Frontal cortex (tissue), 4 donors: Measurements from ENCODE around the gene PARN. TPM values are rescaled to one million over a fixed set of nuclear protein-coding genes. Genes with fewer than 3 reads are reported as not detected.
"Not testable (repeated sequence)": the region's sequence is repeated elsewhere in the genome, so short reads cannot be mapped to it uniquely, and the experiment has no call there.

Experiments
- DNase-seq, 2 donors: peaks; one replicate each; pipeline ENCODE4 v3.0.0; 2012; ENCODE audit warnings: low spot score in 2 of 2
- FAIRE-seq: peaks from 2 replicates; lab custom pipeline; 2012; peaks lifted over from hg19 to GRCh38; lab: Jason Lieb, UNC
- total RNA-seq: library from RNA; depleted of rRNA; stranded (reverse); fragments of >200 nt; gene quantifications from one replicate; pipeline ENCODE4 v1.2.3, GENCODE V29; 2014
- donor health status: control.
- donor health status: control.
- donor health status: control.

The PARN gene
- total RNA-seq, 1 donor from 2014 or later: 30.2 TPM

DNA sequence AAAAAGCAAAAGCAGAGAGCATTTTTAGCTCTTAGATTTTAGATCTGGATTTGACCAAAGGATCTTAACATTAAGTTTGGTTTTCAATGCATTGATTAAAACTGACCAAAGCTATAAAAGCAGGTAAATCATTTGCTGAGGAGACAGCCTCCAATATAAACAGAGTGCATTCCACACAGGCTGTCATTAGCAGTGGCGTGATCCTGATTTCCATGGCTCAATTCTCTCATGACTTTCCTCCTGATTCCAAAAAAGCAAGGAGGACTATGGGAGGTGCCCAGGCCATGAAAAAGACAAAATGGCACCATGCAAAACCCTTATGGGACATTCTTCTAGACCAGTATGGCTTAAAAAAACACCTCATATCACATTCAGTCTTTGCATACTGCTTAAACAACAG, 53.5 kb downstream of the PARN start:
- FAIRE-seq (no peak), DNase-seq (no peak)

DNA sequence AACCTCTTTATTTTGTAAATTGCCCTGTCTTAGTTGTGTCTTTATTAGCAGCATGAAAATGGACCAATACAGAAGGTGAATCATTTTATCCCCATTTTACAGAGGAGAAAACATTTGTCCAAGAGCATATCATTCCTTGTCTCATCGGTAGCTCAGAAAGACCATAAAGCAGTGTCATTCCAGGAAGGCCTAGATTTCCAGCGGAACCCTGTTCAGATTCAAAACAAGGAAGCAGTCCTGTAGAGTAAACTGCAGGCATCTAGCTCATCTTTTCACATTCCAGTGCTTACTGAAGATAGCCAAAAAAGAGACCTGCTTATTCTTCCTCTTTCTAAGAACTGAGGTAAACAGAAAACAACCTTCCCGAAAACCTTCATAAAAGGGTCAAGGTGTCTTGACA, 54.0 kb downstream of the PARN start:
- DNase-seq: no peak
- no peak for FAIRE-seq

- not testable (repeated sequence) for FAIRE-seq, DNase-seq
Observed at GRCh38 chr16:14574698-14575415, 55.2 kb downstream of the PARN start.

DNA sequence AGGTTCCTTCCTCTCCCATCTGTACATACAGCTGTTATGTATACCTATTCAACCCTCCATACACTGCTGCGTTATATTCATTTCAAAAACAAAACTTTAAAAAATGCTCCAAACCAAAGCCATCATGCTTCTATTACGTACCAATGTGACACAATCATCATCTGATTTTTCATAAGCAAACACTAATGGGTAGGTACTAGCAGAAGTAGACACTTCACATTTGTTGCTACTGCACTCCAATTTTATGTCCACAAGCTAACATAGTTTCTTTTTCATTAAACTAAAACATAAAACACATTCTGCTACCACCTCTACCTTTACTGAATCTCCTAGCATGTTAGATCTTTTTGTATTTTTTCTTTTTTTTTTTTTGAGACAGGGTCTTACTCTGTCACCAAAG, 57.5 kb downstream of the PARN start:
- FAIRE-seq (no peak), DNase-seq (no peak)

DNA sequence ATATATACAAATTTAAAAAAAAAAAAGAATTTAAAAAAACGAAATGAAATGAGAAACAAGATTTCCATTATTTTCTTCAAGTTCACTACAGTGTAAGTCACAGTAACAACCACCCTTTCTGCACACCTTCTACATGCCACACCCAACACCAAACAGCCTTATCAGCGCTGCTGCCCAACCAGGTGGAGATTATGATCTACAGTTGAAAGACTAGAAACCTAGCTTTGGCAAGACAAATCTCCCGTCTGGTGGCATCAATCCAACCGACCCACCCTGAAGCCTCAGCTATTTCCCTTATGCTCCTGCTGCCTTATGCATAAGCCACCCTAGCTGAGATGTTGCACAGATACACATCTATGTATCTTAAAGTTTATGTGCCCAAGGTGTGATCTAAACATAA, 60.8 kb downstream of the PARN start:
- no peak for FAIRE-seq
- no peak for DNase-seq

DNA sequence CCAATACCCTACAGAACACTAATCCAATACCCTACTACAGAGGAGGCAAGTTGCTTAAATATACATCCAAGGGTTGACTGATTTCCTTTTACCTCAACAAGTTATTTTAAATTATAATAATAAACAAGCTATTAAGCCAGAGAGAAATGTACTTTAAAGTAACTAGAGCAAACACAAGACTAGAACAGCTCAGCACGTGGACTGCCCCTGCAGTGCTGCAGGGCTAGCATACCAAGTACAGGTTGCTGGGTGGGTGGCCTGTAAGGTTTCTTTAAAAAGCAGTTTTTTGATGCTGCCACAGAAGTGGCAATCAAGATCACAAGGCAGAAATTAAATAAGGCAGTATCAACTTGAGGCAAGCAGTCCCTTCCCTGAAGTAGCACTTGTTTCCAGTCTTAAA, 63.5 kb downstream of the PARN start:
- DNase-seq (no peak), FAIRE-seq (no peak)

DNA sequence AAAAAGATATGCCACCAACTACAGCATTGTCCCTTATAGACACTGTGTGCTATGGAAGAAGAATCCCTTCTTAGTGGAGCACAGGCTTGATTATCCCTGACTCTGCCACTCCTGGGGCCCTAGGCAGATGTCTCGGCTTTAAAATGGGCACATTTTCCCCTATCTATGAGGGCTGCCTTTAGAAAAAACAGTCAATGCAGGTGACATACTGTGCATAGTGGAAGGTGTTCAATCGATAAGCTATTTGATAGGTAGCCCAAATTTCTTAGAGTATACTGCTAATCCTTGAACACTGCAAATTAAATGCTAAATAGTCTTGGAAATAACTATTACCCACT, 64.4 kb downstream of the PARN start:
- DNase-seq: no peak
- no peak for FAIRE-seq

- FAIRE-seq (no peak), DNase-seq (no peak)
Observed at GRCh38 chr16:14564861-14565687, 65.0 kb downstream of the PARN start.

- no peak for FAIRE-seq
- no peak for DNase-seq
Observed at GRCh38 chr16:14564323-14564722, 65.7 kb downstream of the PARN start.

- DNase-seq (no peak), FAIRE-seq (no peak)
Observed at GRCh38 chr16:14562691-14563491, 67.2 kb downstream of the PARN start.

DNA sequence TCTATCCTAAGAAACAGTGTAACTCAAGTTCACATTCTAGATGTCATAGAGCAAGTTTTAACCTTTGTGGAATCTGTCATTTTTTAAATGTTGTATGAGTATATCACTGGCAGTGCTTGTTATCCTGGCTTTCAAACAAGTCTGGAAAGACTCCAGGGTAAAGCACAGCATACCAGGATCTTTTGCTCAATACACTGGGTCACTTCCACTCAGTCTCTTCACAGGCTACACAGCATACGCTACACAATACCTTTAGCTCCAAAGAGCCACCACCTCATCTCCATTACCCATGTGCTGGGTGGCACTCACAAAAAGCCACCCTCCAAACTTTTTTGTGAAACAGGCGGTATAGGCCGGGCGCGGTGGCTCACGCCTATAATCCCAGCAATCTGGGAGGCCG, 69.5 kb downstream of the PARN start:
- no peak for FAIRE-seq
- no peak for DNase-seq

DNA sequence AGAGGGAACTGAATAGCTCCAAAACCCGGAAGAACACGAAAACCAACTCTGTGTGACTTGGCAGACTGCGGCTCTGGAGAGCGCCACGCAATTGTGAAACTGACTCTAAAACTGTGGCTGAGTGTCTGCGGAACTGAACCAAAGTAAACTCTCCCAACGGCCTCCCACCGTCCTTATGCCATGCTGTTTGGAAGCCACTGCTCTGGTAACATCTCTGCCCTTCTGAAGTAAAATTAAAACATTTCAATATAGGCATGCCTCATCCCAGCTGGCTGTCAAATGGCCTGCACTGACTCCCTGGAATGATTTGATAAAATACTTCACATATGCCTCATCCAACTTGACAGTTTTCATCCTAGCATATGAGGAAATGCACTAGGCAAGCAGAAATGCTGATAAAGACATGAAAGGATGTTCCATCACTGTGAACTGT, 70.2 kb downstream of the PARN start:
- DNase-seq: no peak
- FAIRE-seq: no peak

DNA sequence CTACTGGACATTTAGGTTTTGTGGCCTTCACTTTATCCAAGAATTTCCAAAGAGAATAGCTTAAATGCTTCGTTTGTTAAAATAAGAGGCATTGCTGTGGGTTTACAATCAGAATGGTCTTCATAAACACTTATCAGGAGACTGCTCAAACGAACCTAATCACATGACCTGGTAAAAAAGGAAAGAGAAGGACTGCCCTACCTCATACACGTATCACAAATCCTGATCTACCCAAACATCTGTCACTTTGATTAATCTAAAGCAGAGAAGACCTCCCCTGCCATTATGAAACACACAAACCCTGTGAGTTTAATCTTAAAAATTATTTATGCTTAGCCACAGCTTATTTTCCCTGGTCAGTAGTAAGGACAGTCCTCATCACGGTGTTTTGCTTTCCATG, 76.6 kb downstream of the PARN start:
- FAIRE-seq (no peak), DNase-seq (no peak)

GRCh38 chr16:14549789-14550153, 80.3 kb downstream of the PARN start:
- FAIRE-seq (no peak), DNase-seq (no peak)

DNA sequence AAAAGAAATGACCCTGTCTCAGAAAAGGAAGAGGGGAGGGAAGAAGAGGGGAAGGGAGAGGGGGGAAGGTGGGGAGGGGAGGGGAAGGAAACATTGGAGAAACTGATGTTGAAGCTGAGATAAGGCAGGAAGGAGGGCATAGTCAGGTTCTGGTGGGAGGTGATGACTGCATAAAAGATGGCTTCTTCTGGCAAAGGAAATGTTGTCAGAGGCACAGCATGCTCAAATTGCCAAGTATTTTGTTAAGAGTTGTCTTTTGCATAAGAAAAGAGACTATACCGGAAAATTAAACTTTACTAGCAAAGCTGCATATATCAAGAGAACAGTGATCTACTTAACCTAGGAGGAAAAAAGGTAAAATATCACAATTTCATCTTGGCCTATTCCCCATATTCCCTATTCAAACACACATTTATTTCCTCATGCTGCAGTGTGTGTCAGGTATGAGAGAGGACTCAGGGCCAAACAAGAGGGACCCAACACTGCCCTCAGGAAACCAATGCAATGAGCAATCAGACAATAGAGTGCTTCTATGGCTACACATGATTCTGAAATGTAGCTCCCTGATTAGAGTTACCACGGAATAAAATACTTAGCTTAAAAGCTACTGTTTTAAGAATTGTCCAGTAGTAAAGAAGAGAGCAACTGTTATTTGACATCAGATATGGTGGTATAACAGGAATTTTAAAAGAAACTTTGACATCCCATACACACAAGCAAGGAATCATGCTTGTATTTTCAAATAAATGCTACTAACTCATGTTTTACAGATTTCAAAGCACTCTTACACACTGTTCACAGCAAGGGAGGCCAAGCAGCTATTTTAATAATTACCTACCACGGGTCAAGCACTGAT, 80.9 kb downstream of the PARN start:
- DNase-seq: no peak
- FAIRE-seq: no peak

DNA sequence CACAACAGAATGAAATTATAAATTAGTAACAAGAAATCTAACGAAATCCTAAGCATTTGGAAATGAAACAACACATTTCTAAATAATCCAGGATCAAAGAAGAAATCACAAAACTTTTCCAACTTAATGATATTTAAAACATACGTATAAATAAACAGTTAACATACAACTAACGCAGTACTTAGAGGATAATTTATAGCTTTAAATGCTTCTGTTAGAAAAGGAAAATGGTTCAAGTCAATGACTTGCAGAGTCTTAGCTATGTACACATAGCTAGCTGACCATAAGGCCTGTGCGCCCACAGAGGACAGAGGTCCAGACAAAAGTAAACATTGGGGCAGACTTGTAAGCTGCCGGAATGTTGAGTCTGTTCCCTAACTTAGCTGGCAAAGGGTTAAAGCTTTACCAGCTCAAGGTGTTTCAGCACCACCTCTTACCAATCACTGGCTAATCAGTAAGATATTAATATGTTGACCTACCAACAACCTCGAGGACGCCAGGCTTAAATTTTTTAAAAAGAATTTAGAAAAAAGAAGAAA, 84.6 kb downstream of the PARN start:
- FAIRE-seq (no peak), DNase-seq (no peak)

GRCh38 chr16:14544846-14545245, 85.2 kb downstream of the PARN start:
- not testable (repeated sequence) for FAIRE-seq

GRCh38 chr16:14539631-14540030, 90.4 kb downstream of the PARN start:
- DNase-seq: no peak
- FAIRE-seq: no peak

More at GRCh38 chr16:14544846-14545245, 85.2 kb downstream of the PARN start:
- DNase-seq: not testable (repeated sequence)

GRCh38 chr16:14539156-14539555, 90.9 kb downstream of the PARN start:
- no peak for DNase-seq
- FAIRE-seq: no peak

GRCh38 chr16:14538604-14539003, 91.5 kb downstream of the PARN start:
- no peak for FAIRE-seq
- DNase-seq: no peak
